ENCODE results near the gene POLG. TPM values are rescaled to one million over a fixed set of nuclear protein-coding genes. Genes with fewer than 3 reads are reported as not detected.

Gene POLG
- total RNA-seq, 1 donor from 2014 or later: 73.5 TPM

DNA sequence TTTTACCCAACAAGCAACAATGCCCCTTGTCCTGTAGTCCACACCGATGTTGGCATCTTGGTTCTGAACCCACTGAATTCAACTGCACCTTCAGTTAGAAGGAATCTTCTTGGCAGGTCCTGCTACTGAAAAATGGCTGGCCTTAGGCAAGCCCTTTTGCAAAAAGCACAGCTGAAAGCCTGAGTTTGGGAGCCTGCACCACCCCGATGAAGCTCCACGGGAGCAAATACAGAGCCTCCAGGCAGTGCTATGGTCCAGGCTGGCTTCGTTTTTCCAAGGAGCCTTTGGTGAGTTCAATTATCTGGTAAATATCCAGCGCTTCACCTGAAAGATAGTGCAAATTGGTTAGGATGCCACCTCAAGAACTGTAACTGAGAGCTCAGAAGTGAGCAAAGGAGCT is 18.1 kb downstream of the POLG start:
- TF ChIP-seq, protein P1, sequence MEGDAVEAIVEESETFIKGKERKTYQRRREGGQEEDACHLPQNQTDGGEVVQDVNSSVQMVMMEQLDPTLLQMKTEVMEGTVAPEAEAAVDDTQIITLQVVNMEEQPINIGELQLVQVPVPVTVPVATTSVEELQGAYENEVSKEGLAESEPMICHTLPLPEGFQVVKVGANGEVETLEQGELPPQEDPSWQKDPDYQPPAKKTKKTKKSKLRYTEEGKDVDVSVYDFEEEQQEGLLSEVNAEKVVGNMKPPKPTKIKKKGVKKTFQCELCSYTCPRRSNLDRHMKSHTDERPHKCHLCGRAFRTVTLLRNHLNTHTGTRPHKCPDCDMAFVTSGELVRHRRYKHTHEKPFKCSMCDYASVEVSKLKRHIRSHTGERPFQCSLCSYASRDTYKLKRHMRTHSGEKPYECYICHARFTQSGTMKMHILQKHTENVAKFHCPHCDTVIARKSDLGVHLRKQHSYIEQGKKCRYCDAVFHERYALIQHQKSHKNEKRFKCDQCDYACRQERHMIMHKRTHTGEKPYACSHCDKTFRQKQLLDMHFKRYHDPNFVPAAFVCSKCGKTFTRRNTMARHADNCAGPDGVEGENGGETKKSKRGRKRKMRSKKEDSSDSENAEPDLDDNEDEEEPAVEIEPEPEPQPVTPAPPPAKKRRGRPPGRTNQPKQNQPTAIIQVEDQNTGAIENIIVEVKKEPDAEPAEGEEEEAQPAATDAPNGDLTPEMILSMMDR (conservative IDR thresholded peaks at IDR 0.05): no peak
- Mint-ChIP-seq H3K4me1 (no peaks in the 10 kb centered on the region), H3K27me3 (ENCODE audit: low read depth) (peaks cover 3% of the 10 kb centered on the region), H3K9me3 (no peaks in the 10 kb centered on the region), H3K36me3 (ENCODE audit: low read depth) (peaks cover 41% of the 10 kb centered on the region), H3K27ac (ENCODE audit: unreplicated experiment) (no peak overlapping the region), H3K4me3 (no peak overlapping the region)
- no peak for DNase-seq (ENCODE audit: low read depth, low spot score)

DNA sequence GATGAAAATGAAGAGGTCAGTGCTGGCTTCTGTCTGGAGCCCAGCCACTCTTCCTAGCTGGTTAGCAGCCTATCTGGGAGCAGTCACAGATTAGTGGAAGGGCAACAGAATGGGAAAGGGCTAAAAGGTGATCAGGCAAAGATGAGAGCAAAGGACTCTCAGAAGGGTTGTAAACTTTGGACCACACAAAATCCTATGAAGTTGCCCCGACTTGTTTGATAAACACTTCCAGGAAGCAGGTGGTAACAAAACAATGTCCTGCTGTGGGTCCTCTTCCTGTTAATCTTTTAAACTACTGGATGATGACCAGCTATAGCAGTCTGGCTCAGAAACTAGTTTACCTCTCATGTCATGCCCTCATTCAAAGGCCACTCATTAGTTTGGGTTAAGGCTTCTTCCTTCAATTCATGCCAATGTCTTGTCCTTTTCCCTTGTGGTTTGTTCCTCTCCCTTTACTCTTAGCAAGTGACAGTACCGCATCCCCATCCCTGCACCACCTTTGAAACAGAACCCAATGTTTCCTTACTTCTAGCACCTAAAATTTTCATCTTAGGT is 19.2 kb downstream of the POLG start:
- Mint-ChIP-seq H3K9me3 (no peaks in the 10 kb centered on the region), H3K27me3 (ENCODE audit: low read depth) (peaks cover 3% of the 10 kb centered on the region), H3K4me1 (no peaks in the 10 kb centered on the region), H3K36me3 (ENCODE audit: low read depth) (peaks cover 41% of the 10 kb centered on the region), H3K4me3 (no peak overlapping the region), H3K27ac (ENCODE audit: unreplicated experiment) (no peak overlapping the region)
- DNase-seq (ENCODE audit: low read depth, low spot score): no peak
- TF ChIP-seq, protein P1 (conservative IDR thresholded peaks at IDR 0.05): no peak

DNA sequence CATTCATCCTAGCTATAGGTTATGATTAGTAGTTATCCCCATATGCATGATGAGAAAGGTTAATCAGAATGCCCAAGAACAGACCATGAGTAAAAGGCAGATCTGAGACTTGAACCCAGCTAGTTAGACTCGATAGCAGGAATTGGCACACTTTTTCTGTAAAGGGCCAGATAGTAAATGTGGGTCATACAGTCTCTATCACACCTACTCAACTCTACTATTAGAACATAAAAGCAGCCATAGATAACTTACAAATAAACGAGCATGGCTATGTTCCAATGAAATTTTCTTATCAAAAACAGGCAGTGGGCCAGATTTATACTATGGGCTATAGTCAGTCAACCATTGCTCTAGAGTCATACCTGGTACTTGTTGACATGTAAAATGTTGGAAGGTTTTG is 24.6 kb downstream of the POLG start:
- TF ChIP-seq, protein P1 (conservative IDR thresholded peaks at IDR 0.05): no peak
- H3K9me3 Mint-ChIP-seq: no peaks in the 10 kb centered on the region
- H3K4me3 Mint-ChIP-seq: no peak overlapping the region
- H3K27me3 Mint-ChIP-seq (ENCODE audit: low read depth): no peaks in the 10 kb centered on the region
- no peak for DNase-seq (ENCODE audit: low read depth, low spot score)
- no peak overlapping the region for H3K27ac Mint-ChIP-seq (ENCODE audit: unreplicated experiment)
- H3K4me1 Mint-ChIP-seq: no peaks in the 10 kb centered on the region
- peaks cover 26% of the 10 kb centered on the region for H3K36me3 Mint-ChIP-seq (ENCODE audit: low read depth)

DNA sequence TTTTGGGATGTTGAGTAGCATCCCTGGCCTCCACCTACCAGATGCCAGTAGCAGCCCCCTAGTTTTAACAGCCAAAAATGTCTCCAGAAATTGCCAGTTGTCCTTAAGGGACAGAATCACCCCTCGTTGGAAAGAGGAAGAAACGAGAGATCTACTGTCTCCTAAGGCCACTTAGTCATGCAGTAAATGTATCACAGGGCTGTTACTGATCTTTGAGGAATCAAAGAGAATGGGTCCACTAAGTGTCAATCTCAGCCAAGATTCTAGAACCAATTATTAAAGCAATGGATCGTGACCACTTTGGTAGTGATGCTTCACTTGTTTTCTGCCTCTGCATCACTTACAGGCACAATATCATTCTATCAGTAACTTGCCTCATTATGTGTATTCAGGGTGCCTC is 26.4 kb downstream of the POLG start:
- TF ChIP-seq, protein P1 (conservative IDR thresholded peaks at IDR 0.05): no peak
- DNase-seq (ENCODE audit: low read depth, low spot score): no peak
- no peak overlapping the region for H3K4me3 Mint-ChIP-seq
- no peak overlapping the region for H3K27ac Mint-ChIP-seq (ENCODE audit: unreplicated experiment)
- peaks cover 31% of the 10 kb centered on the region for H3K36me3 Mint-ChIP-seq (ENCODE audit: low read depth)
- no peaks in the 10 kb centered on the region for H3K27me3 Mint-ChIP-seq (ENCODE audit: low read depth)
- no peaks in the 10 kb centered on the region for H3K4me1 Mint-ChIP-seq
- no peaks in the 10 kb centered on the region for H3K9me3 Mint-ChIP-seq

DNA sequence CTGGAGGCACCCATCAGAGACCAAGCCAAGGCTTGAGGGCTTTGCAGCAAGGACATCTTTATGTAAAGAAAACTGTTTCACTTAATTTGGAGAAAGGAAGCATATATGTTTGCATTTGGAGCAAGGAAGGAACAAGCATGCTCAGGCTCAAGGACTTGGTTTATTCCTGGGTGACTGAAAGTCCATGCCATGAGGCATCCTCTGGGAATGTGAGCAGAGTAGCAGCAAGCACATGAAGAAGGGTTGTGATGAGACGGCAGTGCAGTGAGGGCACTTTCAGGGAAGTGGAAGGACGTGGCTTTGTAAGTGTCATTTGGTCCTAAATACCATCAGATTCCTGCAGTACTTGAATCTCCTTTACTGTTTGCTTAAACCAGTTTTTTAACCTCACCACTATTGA is 26.8 kb downstream of the POLG start:
- H3K4me1 Mint-ChIP-seq: no peaks in the 10 kb centered on the region
- no peaks in the 10 kb centered on the region for H3K27me3 Mint-ChIP-seq (ENCODE audit: low read depth)
- H3K27ac Mint-ChIP-seq (ENCODE audit: unreplicated experiment): no peak overlapping the region
- no peaks in the 10 kb centered on the region for H3K9me3 Mint-ChIP-seq
- TF ChIP-seq, protein P1 (conservative IDR thresholded peaks at IDR 0.05): no peak
- DNase-seq (ENCODE audit: low read depth, low spot score): no peak
- no peak overlapping the region for H3K4me3 Mint-ChIP-seq
- peaks cover 35% of the 10 kb centered on the region for H3K36me3 Mint-ChIP-seq (ENCODE audit: low read depth)

All from neural crest cell (in vitro differentiated cells).